HG03571 (cell line): ENCODE results near the gene ATXN10.
"Not testable (repeated sequence)": the region's sequence is repeated elsewhere in the genome, so short reads cannot be mapped to it uniquely, and the experiment has no call there.

Experiments
- ATAC-seq: cut with Tn5 transposase; IDR thresholded peaks from one replicate; pipeline ENCODE4 v1.9.1; 2021; ENCODE audit not compliant: unreplicated experiment

Gene ATXN10, protein sequence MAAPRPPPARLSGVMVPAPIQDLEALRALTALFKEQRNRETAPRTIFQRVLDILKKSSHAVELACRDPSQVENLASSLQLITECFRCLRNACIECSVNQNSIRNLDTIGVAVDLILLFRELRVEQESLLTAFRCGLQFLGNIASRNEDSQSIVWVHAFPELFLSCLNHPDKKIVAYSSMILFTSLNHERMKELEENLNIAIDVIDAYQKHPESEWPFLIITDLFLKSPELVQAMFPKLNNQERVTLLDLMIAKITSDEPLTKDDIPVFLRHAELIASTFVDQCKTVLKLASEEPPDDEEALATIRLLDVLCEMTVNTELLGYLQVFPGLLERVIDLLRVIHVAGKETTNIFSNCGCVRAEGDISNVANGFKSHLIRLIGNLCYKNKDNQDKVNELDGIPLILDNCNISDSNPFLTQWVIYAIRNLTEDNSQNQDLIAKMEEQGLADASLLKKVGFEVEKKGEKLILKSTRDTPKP

GRCh38 chr22:45671783-45672563 is at the start of gene ATXN10:
Gene ATXN10 (plus strand): TSS chr22:45671834. CDS start chr22:45672064, 230 bp downstream.
- peak; percentile 55 for ATAC-seq

GRCh38 chr22:45621836-45622600 is 49.6 kb upstream of the ATXN10 start:
- ATAC-seq = no peak

DNA sequence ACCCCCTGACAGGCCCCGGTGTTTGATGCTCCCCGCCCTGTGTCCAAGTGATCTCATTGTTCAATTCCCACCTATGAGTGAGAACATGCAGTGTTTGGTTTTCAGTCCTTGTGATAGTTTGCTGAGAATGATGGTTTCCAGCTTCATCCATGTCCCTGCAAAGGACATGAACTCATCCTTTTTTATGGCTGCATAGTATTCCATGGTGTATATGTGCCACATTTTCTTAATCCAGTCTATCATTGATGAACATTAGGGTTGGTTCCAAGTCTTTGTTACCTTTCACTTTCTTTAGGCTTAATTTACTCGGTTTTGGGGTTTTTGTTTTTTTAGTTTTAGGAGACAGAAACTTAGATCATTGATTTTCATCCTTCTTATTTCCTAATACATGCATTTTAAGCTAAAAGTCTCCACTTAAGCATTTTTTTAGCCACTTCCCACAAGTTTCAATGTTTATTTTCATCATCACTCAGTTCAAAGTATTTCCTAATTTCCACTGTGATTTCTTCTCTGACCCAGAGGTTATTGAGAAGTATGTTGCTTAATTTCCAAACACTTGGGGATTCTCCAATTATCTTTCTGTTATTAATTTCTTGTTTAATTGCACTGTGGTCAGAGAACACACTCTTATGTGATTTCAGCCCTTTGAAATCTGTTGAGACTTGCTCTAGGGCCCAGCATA is 48.0 kb upstream of the ATXN10 start:
- not testable (repeated sequence) for ATAC-seq

- no peak for ATAC-seq
These were observed 45.4 kb upstream of the ATXN10 start for GRCh38 chr22:45626198-45626651.

DNA sequence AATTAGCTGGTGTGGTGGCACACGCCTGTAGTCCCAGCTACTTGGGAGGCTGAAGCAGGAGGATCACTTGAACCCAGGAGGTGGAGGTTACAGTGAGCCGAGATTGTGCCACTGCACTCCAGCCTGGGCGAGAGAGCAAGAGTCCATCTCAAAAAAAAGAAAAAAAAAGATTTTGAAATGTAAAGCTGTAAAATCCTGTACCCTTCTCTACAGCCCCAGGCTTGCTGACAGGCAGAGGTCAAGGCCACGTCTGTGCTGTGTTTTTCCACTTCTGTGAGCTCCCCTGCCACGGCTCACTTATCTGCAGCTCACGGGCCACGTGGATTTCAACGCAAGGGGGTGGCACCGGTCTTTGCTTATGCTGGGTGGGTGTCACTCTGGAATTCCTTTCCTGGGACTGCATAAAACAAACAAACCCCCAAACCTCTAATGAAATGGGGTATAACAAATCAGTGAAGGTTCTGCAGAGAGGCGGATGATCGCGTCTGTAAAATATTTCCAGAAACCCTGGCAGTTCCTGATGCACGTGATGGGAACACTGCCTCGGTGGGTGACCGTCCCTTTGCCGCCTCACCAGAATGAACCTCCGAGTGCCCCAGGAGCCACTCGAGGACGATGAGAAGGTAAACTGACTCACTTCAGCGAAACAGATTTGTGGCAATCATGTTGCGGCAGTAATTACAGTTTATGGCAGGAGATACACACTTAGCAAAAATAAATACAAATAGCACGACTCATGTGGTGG is 44.0 kb upstream of the ATXN10 start:
- no peak for ATAC-seq

GRCh38 chr22:45628515-45628914 is 43.1 kb upstream of the ATXN10 start:
- no peak for ATAC-seq

DNA sequence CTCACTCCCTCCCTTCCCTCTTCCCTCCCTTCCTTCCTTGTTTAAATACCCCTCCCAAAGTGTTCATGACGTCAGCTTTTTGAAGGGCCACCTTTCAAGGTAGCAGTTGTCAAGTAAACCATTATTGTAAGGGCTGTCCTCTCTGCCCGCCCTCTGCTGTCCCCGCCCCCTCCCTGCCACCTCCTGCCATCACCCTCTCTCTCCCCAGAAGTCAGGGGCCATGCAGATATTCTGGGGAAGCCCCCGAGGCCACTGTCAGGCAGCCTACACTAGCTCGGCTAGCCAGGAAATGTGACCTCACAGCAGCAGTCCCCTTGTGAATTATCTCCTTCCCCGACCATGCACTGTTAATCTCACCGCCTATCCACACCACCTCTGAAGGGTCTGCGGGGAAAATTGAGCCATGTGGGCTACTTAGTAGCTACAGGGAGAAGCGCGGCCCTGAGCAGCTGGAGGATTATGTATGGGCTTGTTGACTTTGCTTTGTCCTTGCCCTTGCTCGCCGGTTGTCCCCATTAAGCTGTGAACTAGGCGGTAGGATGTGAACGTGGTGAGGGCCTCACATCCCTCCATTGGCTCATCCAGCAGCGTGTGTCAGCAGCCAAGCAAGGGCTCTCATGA is 42.1 kb upstream of the ATXN10 start:
- ATAC-seq = no peak

GRCh38 chr22:45630436-45630835 is 41.2 kb upstream of the ATXN10 start:
- ATAC-seq = no peak

DNA sequence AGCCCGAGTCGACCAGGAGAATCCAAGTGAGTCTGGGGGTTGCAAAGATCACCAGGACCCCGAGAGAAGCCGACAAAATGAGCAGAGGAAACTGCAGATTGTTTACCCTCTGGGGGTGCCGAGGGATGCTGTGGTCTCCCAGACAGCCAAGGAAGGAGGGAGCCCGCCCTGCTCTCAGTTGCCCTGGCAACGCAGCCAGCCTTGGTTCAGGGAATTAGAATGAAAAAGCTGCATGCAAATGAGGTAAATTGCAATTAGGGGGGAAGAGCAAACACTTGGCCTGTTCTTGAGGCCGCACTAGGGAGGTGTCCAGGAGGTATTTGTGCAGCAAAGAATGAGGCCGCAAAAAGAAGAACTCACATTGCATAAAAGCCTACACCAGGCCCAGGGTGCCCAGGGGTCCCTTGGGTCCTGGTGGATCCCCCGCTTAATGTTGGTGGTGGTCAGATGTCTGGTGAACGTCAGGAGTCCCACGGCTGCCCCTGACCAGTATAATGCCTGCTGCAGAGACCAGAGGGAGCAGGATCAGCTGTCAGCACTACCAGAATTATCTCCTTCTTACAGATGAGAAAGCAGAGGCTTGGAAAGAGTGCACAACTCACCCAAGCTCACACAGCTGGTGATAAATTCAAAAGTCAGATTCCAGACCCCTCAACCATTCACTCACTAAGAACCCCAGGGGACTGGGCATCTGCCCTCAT is 40.3 kb upstream of the ATXN10 start:
- ATAC-seq = no peak

GRCh38 chr22:45631841-45632238 is 39.8 kb upstream of the ATXN10 start:
- ATAC-seq = no peak

GRCh38 chr22:45632791-45633515 is 38.7 kb upstream of the ATXN10 start:
- ATAC-seq = no peak

- ATAC-seq = no peak
These were observed 35.0 kb upstream of the ATXN10 start for GRCh38 chr22:45636683-45637082.

DNA sequence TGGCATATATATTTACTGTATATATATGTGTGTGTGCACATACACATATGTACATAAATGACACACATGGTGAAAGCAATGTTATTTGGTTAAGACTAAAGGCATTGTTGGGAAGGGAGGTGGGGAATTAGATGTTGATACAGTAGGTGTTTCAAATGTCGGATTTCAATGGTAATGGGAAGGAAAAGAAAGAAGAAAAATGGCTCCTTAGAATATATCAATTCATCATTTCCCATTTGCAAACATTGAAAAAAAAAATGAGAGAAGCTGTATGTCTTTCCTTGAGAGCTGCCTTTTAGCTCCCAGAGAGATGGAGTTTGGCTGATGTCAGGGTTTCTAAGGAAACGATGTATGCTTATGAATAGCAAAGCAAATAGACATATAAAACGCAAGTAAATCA is 33.4 kb upstream of the ATXN10 start:
- ATAC-seq = no peak

GRCh38 chr22:45638834-45639746 is 32.5 kb upstream of the ATXN10 start:
- no peak for ATAC-seq

GRCh38 chr22:45639747-45640102 is 31.9 kb upstream of the ATXN10 start:
- no peak for ATAC-seq

GRCh38 chr22:45640291-45640940 is 31.2 kb upstream of the ATXN10 start:
- ATAC-seq = no peak
